HepG2 (cell line): ENCODE results near the gene GRK5.

Experiments used
- CCAR2 ChIP-seq: fragments of 200-400 bp; formaldehyde crosslinking; optimal IDR thresholded peaks from 2 replicates; pipeline ENCODE3; 2018; ENCODE audit warnings: low read depth, mild to moderate bottlenecking, low read length, moderate library complexity
- CTCF ChIP-seq: sonication (generic); formaldehyde crosslinking; IDR thresholded peaks from 2 replicates; pipeline ENCODE4 v1.5.0; 2020; ENCODE audit warnings: mild to moderate bottlenecking, missing genetic modification reagents, moderate library complexity
- FOXP4 ChIP-seq: sonication (generic); formaldehyde crosslinking; IDR thresholded peaks from 2 replicates; pipeline ENCODE4 v1.4.0; 2020; ENCODE audit warnings: missing genetic modification reagents
- MXI1 ChIP-seq: IDR thresholded peaks from 3 replicates; pipeline ENCODE4 v1.6.1; 2012; ENCODE audit warnings: low read depth, low read length, inconsistent platforms, borderline replicate concordance
- PAF1 ChIP-seq: IDR thresholded peaks from 2 replicates; pipeline ENCODE4 v1.6.1; 2016; ENCODE audit warnings: missing genetic modification reagents, missing compliant biosample characterization
- SP4 ChIP-seq: sonication (generic); formaldehyde crosslinking; IDR thresholded peaks from 2 replicates; pipeline ENCODE4 v1.8.1; 2023; ENCODE audit warnings: mild to moderate bottlenecking, missing genetic modification reagents
- SP5 ChIP-seq: IDR thresholded peaks from 2 replicates; pipeline ENCODE4 v1.6.1; 2016; ENCODE audit warnings: low read depth, borderline replicate concordance
- ZNF281 ChIP-seq: sonication (generic); formaldehyde crosslinking; IDR thresholded peaks from 2 replicates; pipeline ENCODE4 v1.4.0; 2020; ENCODE audit warnings: missing genetic modification reagents, borderline replicate concordance
- ZNF343 ChIP-seq: sonication (generic); formaldehyde crosslinking; IDR thresholded peaks from 2 replicates; pipeline ENCODE4 v1.4.0; 2020; ENCODE audit warnings: mild to moderate bottlenecking, missing genetic modification reagents
- ZZZ3 ChIP-seq: sonication (generic); formaldehyde crosslinking; IDR thresholded peaks from 2 replicates; pipeline ENCODE4 v1.4.0; 2020; ENCODE audit warnings: missing genetic modification reagents, mild to moderate bottlenecking, borderline replicate concordance

GRCh38 chr10:119342335-119342734 lies 135.0 kb downstream of the GRK5 start:
- TF ChIP-seq ZNF281 (CRISPR knock-in tag) = no peak
- no peak for TF ChIP-seq ZNF343 (CRISPR knock-in tag)
- no peak for TF ChIP-seq SP5 (CRISPR knock-in tag)
- TF ChIP-seq FOXP4 (CRISPR knock-in tag) = no peak
- TF ChIP-seq CTCF = no peak
- TF ChIP-seq SP4 (CRISPR knock-in tag) = no peak
- no peak for TF ChIP-seq ZZZ3 (CRISPR knock-in tag)
- no peak for TF ChIP-seq MXI1
- TF ChIP-seq CCAR2 = no peak
- no peak for TF ChIP-seq PAF1 (CRISPR knock-in tag)
